Stimulated activated CD8-positive, alpha-beta memory T cell treated with anti-CD3 and anti-CD28 coated beads, Interleukin-12 subunit alpha, Interleukin-12 subunit beta, amount 100 ng/mL, for 24 hours (primary cell): ENCODE data around the gene BCL2L15.
"Not testable (repeated sequence)": the region's sequence is repeated elsewhere in the genome, so short reads cannot be mapped to it uniquely, and the experiment has no call there.

Source experiments
- DNase-seq: peaks from one replicate; pipeline ENCODE4 v3.0.0-alpha.2; 2020; ENCODE audit errors: extremely low read depth

BCL2L15 gene

GRCh38 chr1:113871597-113872113, 15.7 kb downstream of the BCL2L15 start, which contains the start of gene PTPN22:
TSS of gene PTPN22 (minus strand) at chr1:113871712.
- peak; percentile 44 for DNase-seq

- no peak for DNase-seq
Observed at GRCh38 chr1:113870778-113871177, 16.6 kb downstream of the BCL2L15 start.

- DNase-seq: no peak
Observed at GRCh38 chr1:113868387-113869083, 18.8 kb downstream of the BCL2L15 start.

- no peak for DNase-seq
Observed at GRCh38 chr1:113861641-113862040, 25.7 kb downstream of the BCL2L15 start.

GRCh38 chr1:113860891-113861290, 26.5 kb downstream of the BCL2L15 start:
- DNase-seq: no peak

- DNase-seq: no peak
Observed at GRCh38 chr1:113859478-113860175, 27.8 kb downstream of the BCL2L15 start.

GRCh38 chr1:113858982-113859381, 28.4 kb downstream of the BCL2L15 start:
- DNase-seq: no peak

GRCh38 chr1:113858418-113858817, 29.0 kb downstream of the BCL2L15 start:
- DNase-seq: no peak

GRCh38 chr1:113857776-113858175, 29.6 kb downstream of the BCL2L15 start:
- DNase-seq: no peak

GRCh38 chr1:113856401-113856790, 31.0 kb downstream of the BCL2L15 start:
- DNase-seq: no peak

GRCh38 chr1:113855630-113856400, 31.6 kb downstream of the BCL2L15 start:
- DNase-seq: no peak

GRCh38 chr1:113854234-113854633, 33.1 kb downstream of the BCL2L15 start:
- DNase-seq: no peak

- not testable (repeated sequence) for DNase-seq
Observed at GRCh38 chr1:113852694-113853093, 34.7 kb downstream of the BCL2L15 start.

GRCh38 chr1:113850127-113850796, 37.1 kb downstream of the BCL2L15 start:
- no peak for DNase-seq

GRCh38 chr1:113849072-113849471, 38.3 kb downstream of the BCL2L15 start:
- no peak for DNase-seq

- DNase-seq: no peak
Observed at GRCh38 chr1:113846391-113847035, 40.9 kb downstream of the BCL2L15 start.

GRCh38 chr1:113836534-113836933, 50.8 kb downstream of the BCL2L15 start:
- no peak for DNase-seq

GRCh38 chr1:113835686-113836290, 51.6 kb downstream of the BCL2L15 start:
- DNase-seq: no peak

- no peak for DNase-seq
Observed at GRCh38 chr1:113834716-113835115, 52.7 kb downstream of the BCL2L15 start.
